ELF-1 (cell line): ENCODE results near the gene GINS1.

Source experiments
- DNase-seq: peaks from one replicate; pipeline ENCODE4 v3.0.0-alpha.2; 2016; ENCODE audit warnings: low read depth, low spot score

GINS1 gene

GRCh38 chr20:25407311-25408169 lies at the start of gene GINS1:
Gene GINS1 (plus strand): TSS chr20:25407673. CDS start chr20:25407821, 148 bp downstream.
- peak; percentile 98 for DNase-seq

GRCh38 chr20:25360631-25361286 lies 46.7 kb upstream of the GINS1 start:
- DNase-seq = peak; percentile 53

DNA sequence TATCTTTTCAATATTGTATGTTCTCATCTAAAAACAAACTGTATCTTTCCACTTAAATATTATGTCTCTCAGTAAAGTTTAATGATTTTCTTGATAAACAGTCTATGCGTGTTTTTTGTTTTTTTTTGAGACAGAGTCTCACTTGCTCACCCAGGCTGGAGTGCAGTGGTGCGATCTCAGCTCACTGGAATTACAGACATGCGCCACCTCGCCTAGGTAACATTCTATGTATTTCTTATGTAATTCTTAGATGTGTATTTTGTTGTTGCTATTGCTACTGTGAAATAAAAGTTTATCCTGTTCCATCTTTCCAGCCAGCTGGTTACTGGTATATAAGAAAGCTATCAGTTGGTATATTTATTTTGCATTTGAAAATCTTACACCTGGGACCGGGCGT lies 46.2 kb upstream of the GINS1 start:
- no peak for DNase-seq

GRCh38 chr20:25364180-25364788 lies 43.2 kb upstream of the GINS1 start:
- no peak for DNase-seq

GRCh38 chr20:25364879-25365699 lies 42.4 kb upstream of the GINS1 start:
- DNase-seq = no peak

- no peak for DNase-seq
Measured at GRCh38 chr20:25368526-25368925, 38.9 kb upstream of the GINS1 start.

GRCh38 chr20:25368976-25369375 lies 38.5 kb upstream of the GINS1 start:
- DNase-seq = no peak

DNA sequence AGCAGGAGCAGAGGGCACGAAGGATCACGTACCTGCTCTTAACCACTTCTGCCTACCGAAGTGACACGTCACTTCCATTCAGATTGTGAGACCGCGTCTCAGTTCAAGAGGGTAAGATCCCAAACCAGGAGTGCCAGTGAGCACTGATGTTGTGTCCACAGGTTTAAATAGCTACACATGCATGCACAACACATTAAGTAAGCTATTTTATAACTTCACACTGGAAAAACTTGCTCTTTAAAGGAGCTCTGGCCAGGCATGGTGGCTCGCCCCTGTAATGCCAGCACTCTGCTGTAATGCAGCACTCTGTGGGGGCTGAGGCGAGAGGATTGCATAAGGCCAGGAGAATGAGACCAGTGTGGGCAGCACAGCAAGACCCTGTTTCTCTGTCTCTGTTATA lies 37.9 kb upstream of the GINS1 start:
- no peak for DNase-seq

DNA sequence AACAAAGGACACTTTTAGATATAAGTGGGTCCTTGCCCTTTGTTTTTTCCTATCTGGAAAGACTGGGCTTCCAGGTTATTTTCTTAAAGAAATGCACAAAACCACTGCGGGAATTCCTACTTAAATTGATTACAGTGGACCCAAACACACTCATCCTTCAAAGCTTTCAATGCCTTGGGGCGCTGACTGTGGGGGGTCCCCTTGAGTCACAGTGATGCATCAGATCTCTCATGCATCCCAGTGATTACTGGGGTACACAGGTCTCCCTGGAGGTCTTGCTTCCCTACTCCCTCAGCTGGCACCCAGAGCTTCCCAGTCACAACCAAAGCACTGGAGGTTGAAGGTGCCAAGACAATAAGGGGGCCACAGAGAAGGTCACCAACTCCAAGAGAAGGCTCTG lies 37.5 kb upstream of the GINS1 start:
- no peak for DNase-seq

DNA sequence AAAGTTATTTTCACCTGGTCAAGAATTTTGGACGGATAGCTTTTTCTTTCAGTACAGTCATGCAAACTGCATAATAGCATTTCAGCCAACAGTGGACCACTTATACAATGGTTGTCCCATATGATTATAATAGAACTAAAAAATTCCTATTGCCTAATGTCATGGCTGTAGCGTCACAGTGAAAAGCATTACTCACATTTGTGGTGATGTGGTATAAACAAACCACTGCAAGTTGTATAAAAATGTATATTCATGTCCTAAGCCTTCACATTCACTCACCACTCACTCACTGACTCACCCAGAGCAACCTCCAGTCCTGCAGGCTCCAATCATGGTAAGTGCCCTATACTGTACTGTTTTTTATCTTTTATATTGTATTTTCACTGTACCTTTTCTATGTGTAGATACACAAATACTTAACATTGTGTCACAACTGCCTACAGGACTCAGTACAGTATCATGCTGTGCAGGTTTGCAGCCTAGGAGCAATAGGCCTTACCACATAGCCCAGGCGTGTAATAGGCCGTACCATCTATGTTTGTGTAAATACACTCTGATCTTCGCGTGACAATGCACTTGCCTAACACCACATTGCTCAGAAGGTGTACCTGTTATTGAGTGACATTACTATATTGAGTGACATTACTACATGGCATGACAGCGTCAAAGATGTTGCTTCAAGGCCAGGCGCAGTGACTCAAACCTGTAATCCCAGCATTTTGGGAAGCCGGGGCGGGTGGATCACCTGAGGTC lies 34.7 kb upstream of the GINS1 start:
- DNase-seq = no peak

GRCh38 chr20:25374842-25375241 lies 32.6 kb upstream of the GINS1 start:
- no peak for DNase-seq

GRCh38 chr20:25376236-25376635 lies 31.2 kb upstream of the GINS1 start:
- DNase-seq = no peak

GRCh38 chr20:25376886-25377285 lies 30.6 kb upstream of the GINS1 start:
- no peak for DNase-seq

DNA sequence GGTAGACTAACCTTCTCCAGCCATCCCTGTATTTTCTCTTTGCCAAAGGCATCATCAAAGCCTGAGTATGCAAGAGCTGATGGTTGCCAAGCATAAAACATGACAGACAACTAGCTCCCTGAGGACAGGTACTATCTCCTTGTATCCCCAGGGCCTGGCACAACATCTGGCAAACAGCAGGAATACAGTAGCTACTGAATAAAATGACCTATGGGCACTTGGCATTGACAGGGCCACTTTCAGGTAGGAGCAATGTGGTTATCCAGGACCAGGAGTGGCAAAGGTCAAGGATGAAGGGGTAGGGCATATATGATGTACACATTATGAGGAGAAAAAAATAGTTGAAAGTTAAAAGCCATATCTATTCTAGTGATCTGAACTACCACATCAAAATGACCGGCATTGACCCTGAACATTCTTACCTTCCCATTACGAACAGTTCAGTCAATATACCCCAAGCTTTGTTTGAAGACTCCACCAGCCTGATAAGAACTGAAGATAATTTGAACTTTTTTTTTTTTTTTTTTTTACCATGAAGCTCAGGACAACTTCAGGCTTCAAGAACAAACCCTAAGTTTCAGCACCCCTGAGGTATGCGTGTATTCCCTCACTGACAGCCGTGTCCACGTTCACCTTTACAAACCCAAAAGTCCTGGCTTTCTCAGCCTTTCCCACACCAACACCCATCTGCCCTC lies 29.1 kb upstream of the GINS1 start:
- no peak for DNase-seq

- DNase-seq = no peak
Measured at GRCh38 chr20:25378884-25379733, 28.4 kb upstream of the GINS1 start.

GRCh38 chr20:25380945-25381614 lies 26.4 kb upstream of the GINS1 start:
- no peak for DNase-seq

DNA sequence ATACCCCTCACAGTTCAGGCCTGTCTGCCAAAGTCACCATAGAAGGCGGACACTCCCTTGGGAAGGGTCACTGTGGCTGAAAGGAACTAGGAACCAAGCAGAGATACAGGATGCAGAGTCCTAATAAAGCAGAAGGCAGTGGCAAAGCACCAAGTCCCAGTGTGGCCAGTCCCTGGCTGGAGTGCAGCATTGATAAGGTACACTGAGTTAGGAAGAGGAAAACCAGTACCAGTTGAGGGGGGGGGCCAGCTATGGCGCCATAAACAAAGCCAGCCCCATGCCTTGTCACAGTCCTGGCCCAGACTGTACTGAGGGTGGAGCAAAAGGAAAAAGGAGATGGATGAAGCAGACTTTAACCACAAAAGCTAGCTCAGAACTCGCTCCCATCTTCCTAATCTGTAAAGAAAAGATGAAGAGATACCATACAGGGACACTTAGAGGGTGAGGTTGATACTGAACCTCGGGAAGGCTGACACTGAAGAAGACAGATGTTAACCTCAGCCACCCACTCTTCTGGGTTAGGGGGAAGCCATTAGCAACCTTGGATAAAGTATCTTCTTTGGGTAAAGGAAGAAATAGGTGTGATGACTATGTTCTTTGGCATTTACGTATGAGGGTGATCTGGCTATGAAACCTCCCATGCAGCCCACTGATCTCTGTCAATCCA lies 24.6 kb upstream of the GINS1 start:
- DNase-seq = no peak

GRCh38 chr20:25389401-25389857 lies 18.0 kb upstream of the GINS1 start:
- peak; percentile 29 for DNase-seq
